GM18507 (cell line): ENCODE results near the gene ZXDC.
A peak's percentile ranks its signal among the peaks of the same experiment; 100 is the strongest.

Experiments used
- DNase-seq: peaks from one replicate; pipeline ENCODE4 v3.0.0; 2011; ENCODE audit warnings: low read depth; ENCODE audit not compliant: insufficient read length; ENCODE audit errors: extremely low spot score
- FAIRE-seq: peaks from 2 replicates; lab custom pipeline; 2011; peaks lifted over from hg19 to GRCh38; lab: Jason Lieb, UNC

The ZXDC gene

GRCh38 chr3:126408099-126408498 lies 67.6 kb downstream of the ZXDC start:
- FAIRE-seq (no peak), DNase-seq (no peak)

GRCh38 chr3:126407412-126408044 lies 68.2 kb downstream of the ZXDC start:
- no peak for DNase-seq
- no peak for FAIRE-seq

- FAIRE-seq: no peak
Measured at GRCh38 chr3:126406389-126407296, 69.0 kb downstream of the ZXDC start.

GRCh38 chr3:126402666-126403302 lies 72.9 kb downstream of the ZXDC start:
- FAIRE-seq: no peak
- DNase-seq: no peak

More at GRCh38 chr3:126406389-126407296, 69.0 kb downstream of the ZXDC start:
- DNase-seq: no peak

- FAIRE-seq (no peak), DNase-seq (no peak)
Measured at GRCh38 chr3:126402178-126402577, 73.5 kb downstream of the ZXDC start.

GRCh38 chr3:126401611-126402160 lies 74.0 kb downstream of the ZXDC start:
- FAIRE-seq (no peak), DNase-seq (no peak)

GRCh38 chr3:126399756-126400155 lies 75.9 kb downstream of the ZXDC start:
- FAIRE-seq (no peak), DNase-seq (no peak)

- FAIRE-seq: peak; percentile 51
- DNase-seq: no peak
Measured at GRCh38 chr3:126399351-126399735, 76.3 kb downstream of the ZXDC start.

- FAIRE-seq: no peak
- no peak for DNase-seq
Measured at GRCh38 chr3:126398423-126399350, 77.0 kb downstream of the ZXDC start.

GRCh38 chr3:126397610-126398422 lies 77.9 kb downstream of the ZXDC start:
- DNase-seq (no peak), FAIRE-seq (no peak)

GRCh38 chr3:126396536-126396935 lies 79.2 kb downstream of the ZXDC start:
- DNase-seq: no peak
- no peak for FAIRE-seq

GRCh38 chr3:126395846-126396513 lies 79.7 kb downstream of the ZXDC start:
- FAIRE-seq (no peak), DNase-seq (no peak)

GRCh38 chr3:126394977-126395321 lies 80.7 kb downstream of the ZXDC start:
- no peak for FAIRE-seq

GRCh38 chr3:126394179-126394976 lies 81.3 kb downstream of the ZXDC start, which contains the start of gene CFAP100:
Gene CFAP100 (plus strand): TSS chr3:126394909. CDS start chr3:126396001, 1,092 bp downstream.
- DNase-seq (no peak), FAIRE-seq (no peak)

More at GRCh38 chr3:126394977-126395321, 80.7 kb downstream of the ZXDC start:
- DNase-seq: no peak

- FAIRE-seq (no peak), DNase-seq (no peak)
Measured at GRCh38 chr3:126393563-126393962, 82.1 kb downstream of the ZXDC start.

GRCh38 chr3:126392246-126392645 lies 83.4 kb downstream of the ZXDC start:
- DNase-seq (no peak), FAIRE-seq (no peak)

- DNase-seq (no peak), FAIRE-seq (no peak)
Measured at GRCh38 chr3:126391631-126392030, 84.1 kb downstream of the ZXDC start.
